Sigmoid colon (tissue), 7 donors: ENCODE measurements around the gene FAM118B. TPM values are rescaled to one million over a fixed set of nuclear protein-coding genes. Genes with fewer than 3 reads are reported as not detected.

Experiments
- DNase-seq: peaks from one replicate; pipeline ENCODE4 v3.0.0-alpha.2; 2019
- H3K27ac ChIP-seq, 4 donors: fragments of 200-600 bp; sonication (generic); one replicate each; pipeline ENCODE4 v1.5.1; 2016 to 2019; ENCODE audit warnings: mild to moderate bottlenecking in 1 of 4
- H3K27me3 ChIP-seq, 3 donors: fragments of 200-600 bp; sonication (generic); one replicate each; pipeline ENCODE4 v1.5.1; 2019; ENCODE audit warnings: mild to moderate bottlenecking in 1 of 3
- H3K36me3 ChIP-seq, 4 donors: fragments of 200-600 bp; sonication (generic); one replicate each; pipeline ENCODE4 v1.5.1; 2016 to 2019
- H3K4me1 ChIP-seq, 4 donors: fragments of 200-600 bp; sonication (generic); one replicate each; pipeline ENCODE4 v1.5.1; 2017 to 2019
- H3K4me3 ChIP-seq, 4 donors: fragments of 200-600 bp; sonication (generic); one replicate each; pipeline ENCODE4 v1.5.1; 2017 to 2019; ENCODE audit warnings: mild to moderate bottlenecking in 2 of 4, moderate library complexity in 1 of 4
- H3K9me3 ChIP-seq, 4 donors: fragments of 200-600 bp in 3 of 4; sonication (generic) in 3 of 4; one replicate each; pipeline versions ENCODE4 v1.5.1 to v1.6.1; 2013 to 2019
- CTCF ChIP-seq, 4 experiments: fragments of 450-650 bp in 3 of 4; fragments of 200-600 bp in 1 of 4; IDR thresholded peaks; one replicate each; pipeline ENCODE4 v1.5.1; 2016 to 2019; ENCODE audit warnings: antibody characterized with exemption in 4 of 4, mild to moderate bottlenecking in 3 of 4, moderate library complexity in 2 of 4
- EP300 ChIP-seq, 4 donors: sonication (generic); formaldehyde crosslinking; IDR thresholded peaks; one replicate each; pipeline ENCODE4 v1.6.1; 2017; ENCODE audit warnings: antibody characterized with exemption in 4 of 4
- POLR2A ChIP-seq, 2 donors: fragments of 450-650 bp; IDR thresholded peaks; one replicate each; pipeline ENCODE4 v1.6.1; 2016; ENCODE audit warnings: antibody characterized with exemption in 2 of 2, mild to moderate bottlenecking in 2 of 2, moderate library complexity in 2 of 2
- POLR2AphosphoS5 ChIP-seq, 4 donors: sonication (generic); formaldehyde crosslinking; IDR thresholded peaks; one replicate each; pipeline ENCODE4 v1.6.1; 2017; ENCODE audit warnings: antibody characterized with exemption in 4 of 4
- WGBS, 2 donors: extraction: QIAGEN DNeasy Blood & Tissue Kit; methylation state at CpG; one replicate each; pipeline ENCODE4 v1.1.7; 2013; 5-methylcytosine and 5-hydroxymethylcytosine counted together
- intact Hi-C: fragments of 100-400 bp; cut with DNase I; formaldehyde crosslinking; loops from one replicate; pipeline ENCODE4 v1.15.1; 2023
- polyA plus RNA-seq, 3 donors: library from polyadenylated mRNA; stranded (reverse); fragments of 200-250 nt; gene quantifications; one replicate each; pipeline ENCODE4 v1.2.3, GENCODE V29; 2013
- small RNA-seq, 3 donors: library from RNA; depleted of rRNA; stranded (forward); fragments of <200 nt; gene quantifications; one replicate each; pipeline ENCODE3, GENCODE V24; 2016
- total RNA-seq, 4 donors: library from RNA; depleted of rRNA; stranded (reverse); fragments of >200 nt; gene quantifications; one replicate each; pipeline ENCODE4 v1.1.0, GENCODE V29; 2016
- donor health status: healthy with polysubstance abuse.
- donor health status: Bipolar disorder and iron deficiency.
- donor health status: healthy.

Gene FAM118B
- total and polyA plus RNA-seq, 7 donors: 13.3 to 54.3 (median 22.2) TPM

- TF ChIP-seq POLR2AphosphoS5 (IDR thresholded peaks at IDR 0.05) (no peak), CTCF (IDR thresholded peaks at IDR 0.05) (peak; percentile 53 to 87 (median 76))
- intact Hi-C loops: loop anchor here (2.0 to 5.0 kb wide), 3 partner anchors 48 to 170 kb away; no protein-coding TSS in a partner anchor
- Histone ChIP-seq H3K9me3 (no peaks in the 10 kb centered on the region), H3K27me3 (no peaks in the 10 kb centered on the region), H3K27ac (peak overlapping the region in 2 of 4 donors; percentile 10 to 15), H3K4me3 (no peak overlapping the region), H3K4me1 (peaks cover 0 to 10% (median 9%) of the 10 kb centered on the region in 4 donors), H3K36me3 (peaks cover 0 to 6% (median 0%) of the 10 kb centered on the region in 4 donors)
- peak; percentile 86 for DNase-seq
- 55 to 73% methylated on average over 12 of the region's 12 CpGs for WGBS, 2 donors
Measured at GRCh38 chr11:126310200-126310991, 98.8 kb downstream of the FAM118B start.

- no peak overlapping the region for H3K4me3 ChIP-seq
- no peak for DNase-seq
- WGBS, 2 donors: 63 to 81% methylated on average over 6 of the region's 6 CpGs
- intact Hi-C loops: loop anchor here (2.0 to 5.0 kb wide), 3 partner anchors 48 to 170 kb away; no protein-coding TSS in a partner anchor
- peaks cover 0 to 10% (median 9%) of the 10 kb centered on the region in 4 donors for H3K4me1 ChIP-seq
- TF ChIP-seq POLR2AphosphoS5 (IDR thresholded peaks at IDR 0.05): no peak
- no peak for TF ChIP-seq EP300 (IDR thresholded peaks at IDR 0.05)
- no peak for TF ChIP-seq POLR2A (IDR thresholded peaks at IDR 0.05)
- no peak for TF ChIP-seq CTCF (IDR thresholded peaks at IDR 0.05)
- peak overlapping the region in 2 of 4 donors; percentile 10 to 15 for H3K27ac ChIP-seq
- no peaks in the 10 kb centered on the region for H3K9me3 ChIP-seq
- no peaks in the 10 kb centered on the region for H3K27me3 ChIP-seq
- peaks cover 0 to 6% (median 0%) of the 10 kb centered on the region in 4 donors for H3K36me3 ChIP-seq
Measured at GRCh38 chr11:126310992-126311310, 99.4 kb downstream of the FAM118B start.

GRCh38 chr11:126311401-126312291 is 100.1 kb downstream of the FAM118B start:
- WGBS, 2 donors: 87 to 91% methylated on average over 14 of the region's 14 CpGs
- intact Hi-C loops: loop anchor here (2.0 to 5.0 kb wide), 3 partner anchors 47 to 169 kb away; no protein-coding TSS in a partner anchor
- no peak overlapping the region for H3K27ac ChIP-seq
- no peaks in the 10 kb centered on the region for H3K27me3 ChIP-seq
- peak; percentile 40 for DNase-seq
- peaks cover 0 to 6% (median 0%) of the 10 kb centered on the region in 4 donors for H3K36me3 ChIP-seq
- no peaks in the 10 kb centered on the region for H3K9me3 ChIP-seq
- no peak overlapping the region for H3K4me3 ChIP-seq
- TF ChIP-seq POLR2AphosphoS5 (IDR thresholded peaks at IDR 0.05): no peak
- TF ChIP-seq POLR2A (IDR thresholded peaks at IDR 0.05): no peak
- TF ChIP-seq CTCF (IDR thresholded peaks at IDR 0.05): no peak
- no peak for TF ChIP-seq EP300 (IDR thresholded peaks at IDR 0.05)
- H3K4me1 ChIP-seq: peaks cover 0 to 10% (median 9%) of the 10 kb centered on the region in 4 donors

Small RNA genes within 50 kb of the gene (small RNA-seq; reads per million reads assigned to genes)
- gene AP001893.2: 0 reads per million in 3 donors
- 0 reads per million in 3 donors for gene RN7SL351P
- gene RNU4-86P: 0 reads per million in 3 donors

Other genes with a start within 250 kb of the FAM118B start
- 10 to 100 TPM; 48.9 to 88.1 (median 66.3) TPM for gene CDON, start 148.9 kb upstream of the FAM118B start, total RNA-seq
- 1 to 10 TPM in 1 of 3 donors, under 1 TPM in 2; under 0.01 to 3.4 (median 0.60) TPM for gene CDON, start 148.9 kb upstream of the FAM118B start, polyA plus RNA-seq
- gene RPUSD4, start 132 bp upstream of the FAM118B start, total RNA-seq: 10 to 100 TPM; 14.3 to 24.4 (median 17.6) TPM
- gene RPUSD4, start 132 bp upstream of the FAM118B start, polyA plus RNA-seq: 10 to 100 TPM in 2 of 3 donors, 1 to 10 TPM in 1; 7.9 to 22.5 (median 10.8) TPM
- 10 to 100 TPM; 51.0 to 66.5 (median 57.2) TPM for gene SRPRA, start 57.1 kb downstream of the FAM118B start, total RNA-seq
- gene SRPRA, start 57.1 kb downstream of the FAM118B start, polyA plus RNA-seq: 10 to 100 TPM in 2 of 3 donors, 1 to 10 TPM in 1; 7.8 to 62.1 (median 15.7) TPM
- 10 to 100 TPM; 14.5 to 46.0 (median 15.3) TPM for gene FOXRED1, start 57.4 kb downstream of the FAM118B start, total RNA-seq
- 10 to 100 TPM; 10.8 to 36.5 (median 24.7) TPM for gene FOXRED1, start 57.4 kb downstream of the FAM118B start, polyA plus RNA-seq
- gene TIRAP, start 71.3 kb downstream of the FAM118B start, total RNA-seq: 10 to 100 TPM in 1 of 4 donors, 1 to 10 TPM in 3; 6.9 to 11.5 (median 8.1) TPM
- gene TIRAP, start 71.3 kb downstream of the FAM118B start, polyA plus RNA-seq: 10 to 100 TPM in 2 of 3 donors, 1 to 10 TPM in 1; 4.2 to 11.4 (median 10.9) TPM
- gene DCPS, start 92.3 kb downstream of the FAM118B start, total RNA-seq: 1 to 10 TPM; 7.6 to 10.0 (median 9.3) TPM
- gene DCPS, start 92.3 kb downstream of the FAM118B start, polyA plus RNA-seq: 10 to 100 TPM in 2 of 3 donors, 1 to 10 TPM in 1; 9.0 to 30.0 (median 15.0) TPM
- 10 to 100 TPM; 43.1 to 69.2 (median 45.5) TPM for gene ST3GAL4, start 143.9 kb downstream of the FAM118B start, total RNA-seq
- 100 to 1,000 TPM; 211 to 336 (median 268) TPM for gene ST3GAL4, start 143.9 kb downstream of the FAM118B start, polyA plus RNA-seq